Lower leg skin (tissue), 3 donors: ENCODE measurements around the gene NFIX.

Experiments used
- CTCF ChIP-seq, 3 donors: fragments of 450-650 bp; IDR thresholded peaks; one replicate each; pipeline ENCODE4 v1.5.1; 2016; ENCODE audit warnings: antibody characterized with exemption in 3 of 3, mild to moderate bottlenecking in 3 of 3, moderate library complexity in 2 of 3
- POLR2A ChIP-seq, 2 donors: fragments of 450-650 bp; IDR thresholded peaks; one replicate each; pipeline ENCODE4 v1.6.1; 2016 to 2017; ENCODE audit warnings: antibody characterized with exemption in 2 of 2, mild to moderate bottlenecking in 1 of 2, moderate library complexity in 1 of 2

DNA sequence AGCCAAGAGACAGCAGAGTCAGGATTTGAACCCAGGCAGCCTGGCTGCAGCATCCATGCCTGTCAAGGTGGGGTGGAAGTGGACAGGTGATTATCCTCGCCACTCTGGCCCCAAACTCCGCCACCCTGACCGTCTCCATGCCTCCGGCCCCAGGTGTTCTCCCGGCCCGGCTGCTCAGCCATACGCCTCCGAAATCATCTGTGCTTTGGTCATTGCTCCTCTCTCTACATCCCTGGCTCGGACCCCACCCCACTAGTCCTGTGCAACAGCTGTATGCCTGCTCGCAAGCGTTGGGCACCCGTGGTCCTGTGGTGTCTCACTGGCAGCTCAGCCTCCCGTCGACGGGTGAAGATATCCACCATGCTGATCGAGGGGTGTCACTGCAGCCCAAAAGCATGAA, 22.0 kb upstream of the NFIX start:
- TF ChIP-seq CTCF (IDR thresholded peaks at IDR 0.05), result no peak
- TF ChIP-seq POLR2A (IDR thresholded peaks at IDR 0.05), result no peak
